HepG2 (cell line): ENCODE data around the gene MORN1. TPM values are rescaled to one million over a fixed set of nuclear protein-coding genes. Genes with fewer than 3 reads are reported as not detected.

Experiments
- EHMT2 ChIP-seq: fragments of 200-600 bp; sonication (generic); IDR thresholded peaks from 2 replicates; pipeline ENCODE4 v1.7.0; 2017; ENCODE audit warnings: antibody characterized with exemption, low read depth, low read length, borderline replicate concordance
- GFI1 ChIP-seq: sonication (generic); formaldehyde crosslinking; IDR thresholded peaks from 2 replicates; pipeline ENCODE4 v1.5.0; 2020; ENCODE audit warnings: missing genetic modification reagents, mild to moderate bottlenecking, borderline replicate concordance
- HDAC1 ChIP-seq: sonication (generic); formaldehyde crosslinking; IDR thresholded peaks from 2 replicates; pipeline ENCODE4 v1.5.1; 2020; ENCODE audit warnings: mild to moderate bottlenecking, missing genetic modification reagents
- KIAA2018 ChIP-seq: sonication (generic); formaldehyde crosslinking; IDR thresholded peaks from 2 replicates; pipeline ENCODE4 v1.5.0; 2020; ENCODE audit warnings: mild to moderate bottlenecking, missing genetic modification reagents, borderline replicate concordance
- MED1 ChIP-seq: sonication (generic); formaldehyde crosslinking; IDR thresholded peaks from 2 replicates; pipeline ENCODE4 v1.4.0; 2020; ENCODE audit warnings: missing genetic modification reagents
- ONECUT2 ChIP-seq: sonication (generic); formaldehyde crosslinking; IDR thresholded peaks from 2 replicates; pipeline ENCODE4 v1.4.0; 2020; ENCODE audit warnings: missing genetic modification reagents
- PITX1 ChIP-seq: sonication (generic); formaldehyde crosslinking; IDR thresholded peaks from 2 replicates; pipeline ENCODE4 v1.5.1; 2020; ENCODE audit warnings: mild to moderate bottlenecking, missing genetic modification reagents
- RNF2 ChIP-seq: fragments of 450-650 bp; conservative IDR thresholded peaks from 2 replicates; pipeline ENCODE4 v1.6.1; 2016; ENCODE audit warnings: low read depth
- SKIL ChIP-seq: sonication (generic); formaldehyde crosslinking; IDR thresholded peaks from 2 replicates; pipeline ENCODE4 v1.8.0; 2022; ENCODE audit warnings: missing genetic modification reagents, mild to moderate bottlenecking, moderate library complexity, borderline replicate concordance
- TOE1 ChIP-seq: sonication (generic); formaldehyde crosslinking; IDR thresholded peaks from 2 replicates; pipeline ENCODE4 v1.4.0; 2020; ENCODE audit warnings: mild to moderate bottlenecking, missing genetic modification reagents
- TSC22D2 ChIP-seq: sonication (generic); formaldehyde crosslinking; IDR thresholded peaks from 2 replicates; pipeline ENCODE4 v1.5.1; 2020; ENCODE audit warnings: missing genetic modification reagents, mild to moderate bottlenecking, borderline replicate concordance
- ZBTB1 ChIP-seq: sonication (generic); formaldehyde crosslinking; IDR thresholded peaks from 2 replicates; pipeline ENCODE4 v1.4.0; 2020; ENCODE audit warnings: missing genetic modification reagents, borderline replicate concordance
- ZNF292 ChIP-seq: sonication (generic); formaldehyde crosslinking; IDR thresholded peaks from 2 replicates; pipeline ENCODE4 v1.8.1; 2022; ENCODE audit warnings: mild to moderate bottlenecking, low read depth, missing genetic modification reagents, borderline replicate concordance
- ZNF546 ChIP-seq: sonication (generic); formaldehyde crosslinking; conservative IDR thresholded peaks from 2 replicates; pipeline ENCODE4 v1.8.1; 2023; ENCODE audit warnings: mild to moderate bottlenecking, missing genetic modification reagents
- ZNF552 ChIP-seq: sonication (generic); formaldehyde crosslinking; IDR thresholded peaks from 2 replicates; pipeline ENCODE4 v1.9.0; 2022; ENCODE audit warnings: missing genetic modification reagents, mild to moderate bottlenecking, borderline replicate concordance
- ZNF557 ChIP-seq: sonication (generic); formaldehyde crosslinking; IDR thresholded peaks from 2 replicates; pipeline ENCODE4 v1.4.0; 2020; ENCODE audit warnings: missing genetic modification reagents
- ZSCAN21 ChIP-seq: sonication (generic); formaldehyde crosslinking; IDR thresholded peaks from 2 replicates; pipeline ENCODE4 v1.8.0; 2022; ENCODE audit warnings: mild to moderate bottlenecking, missing genetic modification reagents, moderate library complexity, borderline replicate concordance
- polyA plus RNA-seq, 8 experiments: library from polyadenylated mRNA; depleted of rRNA in 3 of 8; stranded (reverse) in 7 of 8; unstranded in 1 of 8; fragments of >200 nt; fragmentation: Illumina TruSeq in 4 of 8; extraction: Trizol in 4 of 8; gene quantifications; 2 replicates each; pipeline versions ENCODE4 v1.2.1 to v1.2.3, GENCODE V29; 2011 to 2016; ENCODE audit warnings: low read depth in 4 of 8, missing spikeins in 1 of 8, mixed read lengths in 1 of 8; ENCODE audit not compliant: insufficient read depth in 1 of 8
- total RNA-seq, 5 experiments: library from RNA; depleted of rRNA; stranded (reverse); fragments of >200 nt; fragmentation: Illumina TruSeq; extraction: Trizol; gene quantifications; 2 replicates each; pipeline ENCODE4 v1.2.3, GENCODE V29; 2016; ENCODE audit warnings: low read depth in 1 of 5

Gene MORN1
- total and polyA plus RNA-seq, 2 of the 13 experiments (the other 11 are each of a cell fraction or from before 2014, with no cell fraction given), result 3.1 to 6.5 TPM

- TF ChIP-seq ONECUT2 (no peak), ZBTB1 (CRISPR knock-in tag) (no peak), TOE1 (no peak), HDAC1 (CRISPR knock-in tag) (peak; percentile 93), GFI1 (peak; percentile 65), MED1 (no peak), ZSCAN21 (peak; percentile 62; the same call in 1 of the 2 replicates), ZNF546 (CRISPR knock-in tag) (no peak), ZNF557 (no peak), ZNF292 (CRISPR knock-in tag) (no peak), EHMT2 (no peak), SKIL (no peak), TSC22D2 (CRISPR knock-in tag) (no peak), PITX1 (CRISPR knock-in tag) (no peak), KIAA2018 (no peak), RNF2 (no peak), ZNF552 (CRISPR knock-in tag) (no peak)
These were observed at the start of gene MORN1, which contains the start of gene RER1 (continued) for GRCh38 chr1:2391041-2391930.
